Type B pancreatic cell (in vitro differentiated cells): ENCODE data around the gene BDKRB2. TPM values are rescaled to one million over a fixed set of nuclear protein-coding genes. Genes with fewer than 3 reads are reported as not detected.

Source experiments
- DNase-seq: peaks from one replicate; pipeline ENCODE4 v3.0.0; 2021; ENCODE audit warnings: mixed read lengths; ENCODE audit not compliant: unreplicated experiment; ENCODE audit errors: extremely low spot score
- H3K27ac Mint-ChIP-seq: 2 replicates; pipeline ENCODE4 v1.8.0; 2021; ENCODE audit warnings: mild to moderate bottlenecking, mixed read lengths
- H3K27me3 Mint-ChIP-seq: 2 replicates; pipeline ENCODE4 v1.8.0; 2021; ENCODE audit warnings: mixed read lengths
- H3K36me3 Mint-ChIP-seq: 2 replicates; pipeline ENCODE4 v1.8.0; 2021; ENCODE audit warnings: mixed read lengths
- H3K4me1 Mint-ChIP-seq: one replicate; pipeline ENCODE4 v1.8.0; 2021; ENCODE audit warnings: mixed read lengths; ENCODE audit not compliant: unreplicated experiment
- H3K4me3 Mint-ChIP-seq: 2 replicates; pipeline ENCODE4 v1.8.0; 2021; ENCODE audit warnings: mild to moderate bottlenecking, mixed read lengths
- H3K9me3 Mint-ChIP-seq: 2 replicates; pipeline ENCODE4 v1.8.0; 2021; ENCODE audit warnings: mixed read lengths
- total RNA-seq: library from RNA; stranded (reverse); gene quantifications from 2 replicates; pipeline ENCODE4 v1.2.1, GENCODE V29; 2021; ENCODE audit warnings: low replicate concordance
- TF ChIP-seq, protein P1 (sequence below): fragments of 200-600 bp; sonication (generic); conservative IDR thresholded peaks from 2 replicates; pipeline ENCODE4 v1.5.0; 2021; ENCODE audit warnings: antibody characterized with exemption, mild to moderate bottlenecking

The BDKRB2 gene
- total RNA-seq, 1 donor from 2014 or later: 2.1 TPM

DNA sequence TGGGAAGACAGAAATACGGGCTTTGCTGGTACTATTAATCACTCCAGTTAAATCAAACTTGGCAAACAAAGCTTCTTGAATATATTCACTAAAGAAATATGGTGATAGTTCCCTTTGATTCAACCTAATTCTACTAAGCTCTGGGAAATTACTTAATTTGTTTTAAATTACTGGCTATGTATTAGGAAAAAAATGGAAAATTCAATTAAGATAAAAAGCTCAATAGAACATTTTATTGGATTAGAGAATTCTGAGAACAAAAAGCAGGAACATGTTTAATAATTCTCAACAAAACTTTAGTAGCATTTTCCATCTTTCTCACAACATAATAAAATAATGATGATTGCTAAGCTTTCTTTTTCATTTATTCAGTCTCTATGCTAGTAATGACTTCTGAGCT lies 81.6 kb downstream of the BDKRB2 start:
- no peak for DNase-seq
- Mint-ChIP-seq H3K27ac (peak overlapping the region; percentile 86), H3K36me3 (peaks cover 15% of the 10 kb centered on the region), H3K4me3 (peak overlapping the region; percentile 82), H3K4me1 (peaks cover 6% of the 10 kb centered on the region), H3K27me3 (no peaks in the 10 kb centered on the region), H3K9me3 (no peaks in the 10 kb centered on the region)
- TF ChIP-seq, protein P1, sequence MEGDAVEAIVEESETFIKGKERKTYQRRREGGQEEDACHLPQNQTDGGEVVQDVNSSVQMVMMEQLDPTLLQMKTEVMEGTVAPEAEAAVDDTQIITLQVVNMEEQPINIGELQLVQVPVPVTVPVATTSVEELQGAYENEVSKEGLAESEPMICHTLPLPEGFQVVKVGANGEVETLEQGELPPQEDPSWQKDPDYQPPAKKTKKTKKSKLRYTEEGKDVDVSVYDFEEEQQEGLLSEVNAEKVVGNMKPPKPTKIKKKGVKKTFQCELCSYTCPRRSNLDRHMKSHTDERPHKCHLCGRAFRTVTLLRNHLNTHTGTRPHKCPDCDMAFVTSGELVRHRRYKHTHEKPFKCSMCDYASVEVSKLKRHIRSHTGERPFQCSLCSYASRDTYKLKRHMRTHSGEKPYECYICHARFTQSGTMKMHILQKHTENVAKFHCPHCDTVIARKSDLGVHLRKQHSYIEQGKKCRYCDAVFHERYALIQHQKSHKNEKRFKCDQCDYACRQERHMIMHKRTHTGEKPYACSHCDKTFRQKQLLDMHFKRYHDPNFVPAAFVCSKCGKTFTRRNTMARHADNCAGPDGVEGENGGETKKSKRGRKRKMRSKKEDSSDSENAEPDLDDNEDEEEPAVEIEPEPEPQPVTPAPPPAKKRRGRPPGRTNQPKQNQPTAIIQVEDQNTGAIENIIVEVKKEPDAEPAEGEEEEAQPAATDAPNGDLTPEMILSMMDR: no peak

DNA sequence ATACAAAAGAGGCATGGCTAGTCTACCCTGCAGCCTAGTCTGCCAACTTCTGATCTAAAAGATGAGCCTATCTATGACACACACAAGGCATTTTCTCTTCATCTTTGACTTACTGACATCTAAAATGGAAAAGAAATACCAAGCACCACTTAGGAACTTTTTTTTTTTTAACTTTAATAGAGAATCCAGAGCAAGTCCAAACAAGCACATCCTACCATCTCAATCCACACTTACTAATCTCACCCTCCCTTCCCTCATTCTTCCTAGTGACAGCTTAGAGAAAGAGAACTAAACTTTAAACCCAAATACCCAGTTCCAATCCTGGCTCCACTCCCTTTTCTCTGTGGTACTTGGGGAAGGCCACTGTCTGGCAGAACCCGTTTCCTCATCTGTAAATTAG lies 83.2 kb downstream of the BDKRB2 start:
- Mint-ChIP-seq H3K4me1 (peaks cover 6% of the 10 kb centered on the region), H3K9me3 (no peaks in the 10 kb centered on the region), H3K27me3 (no peaks in the 10 kb centered on the region), H3K4me3 (no peak overlapping the region), H3K27ac (no peak overlapping the region), H3K36me3 (peaks cover 15% of the 10 kb centered on the region)
- TF ChIP-seq, protein P1: no peak
- no peak for DNase-seq

Other genes with a start within 250 kb of the BDKRB2 start
- gene C14orf132, start 165.5 kb upstream of the BDKRB2 start, total RNA-seq: 29.2 and 57.4 TPM in 2 replicates
- 0.62 TPM in 1 of 2 replicates, not detected in the other for gene BDKRB1, start 51.4 kb downstream of the BDKRB2 start, total RNA-seq
- 15.6 and 19.9 TPM in 2 replicates for gene ATG2B, start 158.5 kb downstream of the BDKRB2 start, total RNA-seq
- gene GSKIP, start 158.7 kb downstream of the BDKRB2 start, total RNA-seq: 21.3 and 30.1 TPM in 2 replicates
- gene AK7, start 187.3 kb downstream of the BDKRB2 start, total RNA-seq: 2.5 and 3.1 TPM in 2 replicates